GM18505 (cell line): Measurements from ENCODE around the gene EMILIN1.
"Not testable (repeated sequence)": the region's sequence is repeated elsewhere in the genome, so short reads cannot be mapped to it uniquely, and the experiment has no call there.

Source experiments
- ATAC-seq: cut with Tn5 transposase; IDR thresholded peaks from one replicate; pipeline ENCODE4 v1.9.1; 2021; ENCODE audit not compliant: unreplicated experiment
- POLR2A ChIP-seq: IDR thresholded peaks from 4 replicates; pipeline ENCODE4 v1.6.1; 2011; ENCODE audit warnings: borderline replicate concordance; ENCODE audit not compliant: insufficient read depth, insufficient read length; ENCODE audit errors: extremely low read depth

EMILIN1 gene

GRCh38 chr2:27069436-27069835 lies 9.0 kb upstream of the EMILIN1 start:
- no peak for ATAC-seq
- TF ChIP-seq POLR2A, result no peak

GRCh38 chr2:27069961-27070618 lies 8.3 kb upstream of the EMILIN1 start:
- no peak for ATAC-seq
- TF ChIP-seq POLR2A, result no peak

GRCh38 chr2:27070653-27071276 lies 7.7 kb upstream of the EMILIN1 start:
- no peak for TF ChIP-seq POLR2A
- no peak for ATAC-seq

DNA sequence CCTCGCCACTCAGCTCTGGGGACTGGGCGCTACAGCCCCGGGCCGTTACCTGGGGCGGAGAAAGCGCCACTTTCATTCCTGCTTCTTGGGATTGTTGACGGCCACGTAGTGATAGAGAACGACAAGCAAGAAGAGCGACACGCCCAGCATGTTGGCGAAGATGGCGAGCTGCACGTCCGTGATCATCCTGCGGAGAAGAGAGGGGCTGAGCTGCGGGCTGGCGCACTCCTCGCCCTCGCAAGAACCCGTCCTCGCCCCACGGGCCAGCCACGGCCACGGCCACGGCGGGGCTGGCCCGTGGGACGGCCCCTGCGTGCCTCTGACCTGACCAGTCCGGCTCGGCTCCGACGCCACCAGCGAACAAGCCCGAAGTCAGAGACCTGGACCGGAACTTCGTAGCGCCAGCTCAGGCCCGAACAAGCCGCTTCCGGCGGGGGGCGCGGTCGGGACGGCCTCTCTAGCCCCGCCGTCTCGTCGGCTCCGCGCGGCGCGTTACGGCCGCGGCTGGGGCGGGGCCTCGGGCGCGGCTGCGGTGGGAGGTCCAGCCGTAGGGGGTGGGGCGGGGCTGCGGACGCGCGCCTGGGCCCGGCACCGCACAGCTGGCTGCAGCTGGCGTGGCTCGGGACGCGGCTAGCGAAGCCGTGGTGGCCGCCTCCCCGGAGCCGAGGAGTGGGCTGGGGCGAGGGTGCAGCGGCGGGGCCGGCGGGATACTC lies 7.0 kb upstream of the EMILIN1 start, which contains the start of gene OST4:
Gene OST4, minus strand, starts transcription at position 378 of the 713 bp plus-strand sequence.
- peak; percentile 97 for TF ChIP-seq POLR2A
- ATAC-seq, result peak; percentile 85

- TF ChIP-seq POLR2A, result no peak
- ATAC-seq, result peak; percentile 4
Measured at GRCh38 chr2:27071990-27072830, 6.2 kb upstream of the EMILIN1 start.

GRCh38 chr2:27072920-27073319 lies 5.5 kb upstream of the EMILIN1 start:
- no peak for TF ChIP-seq POLR2A
- no peak for ATAC-seq

- ATAC-seq, result no peak
- TF ChIP-seq POLR2A, result no peak
Measured at GRCh38 chr2:27073782-27074181, 4.6 kb upstream of the EMILIN1 start.

GRCh38 chr2:27074738-27075565 lies 3.5 kb upstream of the EMILIN1 start:
- no peak for ATAC-seq
- TF ChIP-seq POLR2A, result no peak

DNA sequence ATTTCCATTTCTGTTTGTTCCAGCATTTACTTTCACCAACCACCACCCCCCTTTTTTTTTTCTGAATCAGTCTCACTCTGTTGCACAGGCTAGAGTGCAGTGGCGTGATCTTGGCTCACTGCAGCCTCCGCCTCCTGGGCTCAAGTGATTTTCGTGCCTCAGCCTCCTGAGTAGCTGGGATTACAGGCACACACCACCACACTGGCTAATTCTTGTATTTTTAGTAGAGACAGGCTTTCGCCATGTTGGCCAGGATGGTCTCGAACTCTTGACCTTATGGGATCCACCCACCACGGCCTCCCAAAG lies 2.9 kb upstream of the EMILIN1 start:
- ATAC-seq, result not testable (repeated sequence)

- no peak for ATAC-seq
- no peak for TF ChIP-seq POLR2A
Measured at GRCh38 chr2:27076323-27076722, 2.1 kb upstream of the EMILIN1 start.

- no peak for ATAC-seq
- no peak for TF ChIP-seq POLR2A
Measured at GRCh38 chr2:27077231-27077630, 1.2 kb upstream of the EMILIN1 start.

DNA sequence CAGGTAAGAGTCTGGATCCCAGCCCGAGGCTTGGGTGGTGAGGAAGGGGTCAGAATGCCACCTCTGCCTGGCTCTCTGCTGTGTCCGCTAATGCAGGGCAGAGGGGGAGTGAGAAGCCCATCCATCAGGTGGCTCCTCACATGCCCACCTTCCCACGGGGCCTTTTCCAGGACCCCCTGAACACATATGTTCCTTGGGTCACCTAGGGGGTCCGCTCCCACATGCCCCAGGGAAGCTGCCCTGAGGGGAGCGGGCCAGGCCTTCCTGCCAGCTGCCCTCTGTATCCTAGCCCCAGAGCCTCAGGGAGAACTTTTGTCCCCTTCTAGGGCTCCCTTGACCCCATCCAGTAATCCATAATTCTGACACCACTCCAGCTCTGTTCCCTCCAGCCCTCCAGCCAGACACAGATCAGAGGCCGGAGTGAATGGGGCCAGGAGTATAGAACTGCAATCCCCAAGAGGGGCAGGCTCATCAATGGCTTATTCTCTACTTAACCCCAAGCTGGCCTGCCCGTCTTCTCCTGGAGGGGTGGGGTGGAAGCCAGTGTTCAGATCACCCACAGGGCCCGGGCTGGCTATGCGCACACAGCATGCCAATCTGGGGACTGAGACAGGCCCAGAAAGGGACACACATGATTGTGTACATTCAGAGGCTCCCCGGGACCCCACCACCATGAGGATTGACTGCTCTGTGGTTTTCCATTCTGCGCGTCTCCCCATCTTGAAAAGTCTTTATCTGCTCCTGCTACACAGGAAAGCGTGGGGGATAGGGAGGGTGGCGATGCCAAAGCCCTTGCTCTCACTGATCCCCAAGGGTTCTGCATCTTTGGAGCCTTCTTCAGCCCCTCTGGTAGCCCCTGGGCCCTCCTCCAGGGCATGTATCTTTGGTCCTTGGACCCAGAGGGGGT lies 1.1 kb downstream of the EMILIN1 start:
- TF ChIP-seq POLR2A, result no peak
- ATAC-seq, result no peak

DNA sequence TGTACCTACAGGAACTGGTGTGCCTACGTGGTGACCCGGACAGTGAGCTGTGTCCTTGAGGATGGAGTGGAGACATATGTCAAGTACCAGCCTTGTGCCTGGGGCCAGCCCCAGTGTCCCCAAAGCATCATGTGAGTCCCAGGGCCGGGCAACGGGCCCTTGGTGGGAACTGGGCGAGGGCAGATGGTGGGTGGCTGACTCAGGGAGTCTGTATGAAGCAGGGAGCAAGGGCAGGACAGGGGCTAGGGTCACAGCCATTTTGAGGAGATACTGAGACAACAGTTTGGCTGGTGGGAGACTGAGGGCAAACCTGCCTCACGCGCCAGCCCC lies 1.7 kb downstream of the EMILIN1 start:
- TF ChIP-seq POLR2A, result no peak
- ATAC-seq, result no peak

DNA sequence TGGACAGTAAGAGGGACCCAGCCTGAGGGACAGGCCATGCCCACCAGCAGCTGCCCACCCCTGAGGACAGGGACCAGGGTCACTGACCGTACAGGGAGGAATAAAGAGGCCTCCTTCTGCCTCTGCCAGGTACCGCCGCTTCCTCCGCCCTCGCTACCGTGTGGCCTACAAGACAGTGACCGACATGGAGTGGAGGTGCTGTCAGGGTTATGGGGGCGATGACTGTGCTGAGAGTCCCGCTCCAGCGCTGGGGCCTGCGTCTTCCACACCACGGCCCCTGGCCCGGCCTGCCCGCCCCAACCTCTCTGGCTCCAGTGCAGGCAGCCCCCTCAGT lies 2.2 kb downstream of the EMILIN1 start:
- no peak for ATAC-seq
- TF ChIP-seq POLR2A, result no peak
